Heart left ventricle (tissue), 16 donors: ENCODE data around the gene GRIFIN. TPM values are rescaled to one million over a fixed set of nuclear protein-coding genes. Genes with fewer than 3 reads are reported as not detected.

Source experiments
- ATAC-seq, 4 donors: fragments of 200-7000 bp; cut with Tn5 transposase; one replicate each; pipeline ENCODE4 v1.9.1; 2020 to 2022; ENCODE audit warnings: moderate library complexity in 4 of 4, mild to moderate bottlenecking in 3 of 4, moderate number of reproducible peaks in 1 of 4
- DNase-seq, 5 donors: peaks; one replicate each; pipeline ENCODE4 v3.0.0-alpha.2; 2020
- H3K27ac ChIP-seq, 12 donors: fragments of 200-600 bp; sonication (generic) in 4 of 12; one replicate each; pipeline versions ENCODE4 v1.5.0 to v1.8.0; 2016 to 2022; ENCODE audit warnings: mild to moderate bottlenecking in 2 of 12
- H3K27me3 ChIP-seq, 9 donors: fragments of 200-600 bp; sonication (generic) in 2 of 9; one replicate each; pipeline versions ENCODE4 v1.5.1 to v1.8.0; 2016 to 2022; ENCODE audit warnings: mild to moderate bottlenecking in 3 of 9
- H3K36me3 ChIP-seq, 9 donors: fragments of 200-600 bp; sonication (generic) in 2 of 9; one replicate each; pipeline versions ENCODE4 v1.5.0 to v1.8.0; 2018 to 2022; ENCODE audit warnings: mild to moderate bottlenecking in 2 of 9
- H3K4me1 ChIP-seq, 12 donors: fragments of 200-600 bp; sonication (generic) in 4 of 12; one replicate each; pipeline versions ENCODE4 v1.5.0 to v1.8.0; 2016 to 2022; ENCODE audit warnings: mild to moderate bottlenecking in 3 of 12
- H3K4me3 ChIP-seq, 12 donors: fragments of 200-600 bp; sonication (generic) in 4 of 12; one replicate each; pipeline versions ENCODE4 v1.5.0 to v1.8.0; 2017 to 2022; ENCODE audit warnings: mild to moderate bottlenecking in 9 of 12, moderate library complexity in 4 of 12
- H3K9me3 ChIP-seq, 12 donors: fragments of 200-600 bp; sonication (generic) in 4 of 12; one replicate each; pipeline versions ENCODE4 v1.5.0 to v1.8.0; 2016 to 2022; ENCODE audit warnings: mild to moderate bottlenecking in 1 of 12
- POLR2A ChIP-seq, 2 donors: fragments of 450-650 bp; IDR thresholded peaks; one replicate each; pipeline ENCODE4 v1.6.1; 2017; ENCODE audit warnings: antibody characterized with exemption in 2 of 2, mild to moderate bottlenecking in 2 of 2, moderate library complexity in 2 of 2
- WGBS, 4 donors: extraction: QIAGEN DNeasy Blood & Tissue Kit in 2 of 4; methylation state at CpG; one replicate each; pipeline versions ENCODE4 v1.1.5 to v1.1.7; 2013 to 2018; 5-methylcytosine and 5-hydroxymethylcytosine counted together
- intact Hi-C, 10 donors: fragments of 100-400 bp; cut with DNase I; formaldehyde crosslinking; loops; one replicate each; pipeline versions ENCODE4 v1.11.1 to v1.14.2; 2022
- polyA plus RNA-seq, 2 donors: library from polyadenylated mRNA; stranded (reverse); fragments of 200-250 nt; gene quantifications; one replicate each; pipeline ENCODE4 v1.2.3, GENCODE V29; 2013
- total RNA-seq, 9 donors: library from RNA; depleted of rRNA in 2 of 9; stranded (reverse); fragments of >200 nt in 2 of 9; fragmentation: NEBNext Ultra II Directional in 3 of 9; extraction: Animal tissue kit (Norgen Biotek cat#: 25700) in 3 of 9; gene quantifications; one replicate each; pipeline versions ENCODE4 v1.1.0 to v1.2.4, GENCODE V29; 2016 to 2023
- TF ChIP-seq, protein P1 (sequence below), 12 donors: fragments of 200-600 bp; sonication (generic) in 4 of 12; IDR thresholded peaks; one replicate each; pipeline versions ENCODE4 v1.5.0 to v1.8.0; 2018 to 2022; ENCODE audit warnings: antibody characterized with exemption in 12 of 12, mild to moderate bottlenecking in 5 of 12
- donor health status: ischemic (EF 13 %, LVEDD 7.1; RV severe dilation, severe dysfunction).
- donor health status: healthy with polysubstance abuse.
- donor health status: DM: no; HTN: yes; CAD: no.
- donor health status: DM: no; HTN: no; CAD: no.
- donor health status: ischemic (EF 25% LVEDD 6.9; RV normal size, moderate dysfunction).
- donor health status: ischemic (EF 25% LVEDD 5.7; RV mildly dilated, moderate dysfunction).
- donor health status: healthy.
- donor health status: DM: yes; HTN: yes; CAD: no.
- donor health status: ischemic (EF 35%, LVEDD 5.7; RV mildly dilated, moderate dysfunction).
- donor health status: nonischemic (EF 11% LVEDD 7.7; RV severe dilation, severe dysfunction).
- donor health status: DM: yes; HTN: yes; CAD: no.
- donor health status: PGD.
- donor health status: ischemic (EF 29% LVEDD 5.4; RV normal size, mild dysfunction).
- donor health status: nonischemic (EF 23%, LVEDD 6.1; RV moderate dilation, normal function).

The GRIFIN gene
- total and polyA plus RNA-seq, 11 donors: not detected

DNA sequence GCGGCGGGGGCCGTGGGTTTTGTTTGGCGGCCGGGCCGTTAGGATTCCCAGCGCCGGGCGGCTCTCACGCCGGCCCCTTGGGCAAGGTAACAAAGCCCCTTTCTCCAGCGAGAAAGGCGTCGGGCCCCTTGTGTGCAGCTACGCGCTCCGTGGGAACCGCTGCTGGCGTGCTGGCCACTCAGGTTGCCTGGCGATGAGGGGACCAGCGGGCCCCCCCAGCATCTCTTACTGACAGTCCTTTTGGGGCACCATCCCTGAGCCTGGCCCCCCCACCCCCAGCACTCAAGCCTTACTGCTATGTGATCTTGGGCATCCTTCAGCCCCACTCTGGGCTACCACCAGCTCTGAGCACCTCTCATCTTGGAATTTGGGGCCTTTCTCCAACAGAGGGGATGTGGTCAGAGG is 45.1 kb upstream of the GRIFIN start:
- intact Hi-C loops: loop anchor here in 6 of 10 donors (5.0 kb wide), 5 partner anchors 34 to 111 kb away; partner anchors contain the start of genes GRIFIN (in 2 of the 6), BRAT1 (in 1 of the 6), IQCE (in 1 of the 6) and TTYH3 (in 1 of the 6)
- peaks cover 5 to 80% (median 52%) of the 10 kb centered on the region in 12 donors for H3K4me1 ChIP-seq
- no peak for ATAC-seq
- H3K36me3 ChIP-seq: peaks cover 0 to 23% (median 13%) of the 10 kb centered on the region in 9 donors
- H3K27ac ChIP-seq: peak overlapping the region in 11 of 12 donors; percentile 24 to 84 (median 68)
- no peak for DNase-seq
- H3K9me3 ChIP-seq: no peaks in the 10 kb centered on the region
- WGBS, 4 donors: 17 to 49% (median 17%) methylated on average over 3 to 21 of the region's 21 CpGs
- H3K27me3 ChIP-seq: peaks cover 0 to 38% (median 0%) of the 10 kb centered on the region in 9 donors
- peak overlapping the region; percentile 31 to 94 (median 71) for H3K4me3 ChIP-seq
- TF ChIP-seq, protein P1, sequence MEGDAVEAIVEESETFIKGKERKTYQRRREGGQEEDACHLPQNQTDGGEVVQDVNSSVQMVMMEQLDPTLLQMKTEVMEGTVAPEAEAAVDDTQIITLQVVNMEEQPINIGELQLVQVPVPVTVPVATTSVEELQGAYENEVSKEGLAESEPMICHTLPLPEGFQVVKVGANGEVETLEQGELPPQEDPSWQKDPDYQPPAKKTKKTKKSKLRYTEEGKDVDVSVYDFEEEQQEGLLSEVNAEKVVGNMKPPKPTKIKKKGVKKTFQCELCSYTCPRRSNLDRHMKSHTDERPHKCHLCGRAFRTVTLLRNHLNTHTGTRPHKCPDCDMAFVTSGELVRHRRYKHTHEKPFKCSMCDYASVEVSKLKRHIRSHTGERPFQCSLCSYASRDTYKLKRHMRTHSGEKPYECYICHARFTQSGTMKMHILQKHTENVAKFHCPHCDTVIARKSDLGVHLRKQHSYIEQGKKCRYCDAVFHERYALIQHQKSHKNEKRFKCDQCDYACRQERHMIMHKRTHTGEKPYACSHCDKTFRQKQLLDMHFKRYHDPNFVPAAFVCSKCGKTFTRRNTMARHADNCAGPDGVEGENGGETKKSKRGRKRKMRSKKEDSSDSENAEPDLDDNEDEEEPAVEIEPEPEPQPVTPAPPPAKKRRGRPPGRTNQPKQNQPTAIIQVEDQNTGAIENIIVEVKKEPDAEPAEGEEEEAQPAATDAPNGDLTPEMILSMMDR (IDR thresholded peaks at IDR 0.05): no peak
- TF ChIP-seq POLR2A (IDR thresholded peaks at IDR 0.05): no peak

DNA sequence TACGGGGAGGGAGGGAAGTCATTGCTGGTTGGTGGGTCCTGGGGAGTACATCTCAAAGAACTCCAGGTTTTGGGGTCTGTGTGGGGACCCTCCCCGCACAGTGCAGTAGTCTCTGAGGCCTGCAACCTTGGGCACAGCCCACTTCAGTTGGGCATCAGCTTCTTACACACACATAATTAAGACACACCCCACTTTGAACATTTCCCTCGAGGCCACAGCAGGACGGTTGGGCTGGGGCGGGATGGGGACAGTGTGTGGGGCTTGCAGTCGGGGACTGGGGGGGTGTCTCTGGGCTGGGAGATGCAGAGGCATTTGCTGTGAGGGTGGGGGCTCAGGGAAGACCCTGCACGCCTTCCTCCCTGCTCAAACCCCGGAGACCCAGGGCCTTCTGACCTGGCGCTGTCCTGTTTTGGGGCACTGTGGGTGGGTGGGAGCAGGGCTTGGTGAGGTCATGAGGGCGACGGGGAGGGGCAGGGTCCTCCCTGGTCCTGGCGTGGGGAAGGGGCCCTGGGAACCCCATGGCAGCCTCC is 44.6 kb upstream of the GRIFIN start:
- WGBS, 4 donors: 8 to 32% (median 21%) methylated on average over 8 to 12 of the region's 12 CpGs
- Histone ChIP-seq H3K9me3 (no peaks in the 10 kb centered on the region), H3K27ac (peak overlapping the region in 9 of 12 donors; percentile 43 to 84 (median 73)), H3K36me3 (peaks cover 0 to 18% (median 9%) of the 10 kb centered on the region in 9 donors), H3K4me1 (peaks cover 5 to 75% (median 50%) of the 10 kb centered on the region in 12 donors), H3K27me3 (peaks cover 0 to 38% (median 0%) of the 10 kb centered on the region in 9 donors), H3K4me3 (peak overlapping the region; percentile 31 to 94 (median 71))
- DNase-seq: no peak
- TF ChIP-seq, protein P1 (IDR thresholded peaks at IDR 0.05): no peak
- TF ChIP-seq POLR2A (IDR thresholded peaks at IDR 0.05): no peak
- no peak for ATAC-seq
- intact Hi-C loops: loop anchor here in 6 of 10 donors (5.0 kb wide), 5 partner anchors 34 to 111 kb away; partner anchors contain the start of genes GRIFIN (in 2 of the 6), BRAT1 (in 1 of the 6), IQCE (in 1 of the 6) and TTYH3 (in 1 of the 6)

DNA sequence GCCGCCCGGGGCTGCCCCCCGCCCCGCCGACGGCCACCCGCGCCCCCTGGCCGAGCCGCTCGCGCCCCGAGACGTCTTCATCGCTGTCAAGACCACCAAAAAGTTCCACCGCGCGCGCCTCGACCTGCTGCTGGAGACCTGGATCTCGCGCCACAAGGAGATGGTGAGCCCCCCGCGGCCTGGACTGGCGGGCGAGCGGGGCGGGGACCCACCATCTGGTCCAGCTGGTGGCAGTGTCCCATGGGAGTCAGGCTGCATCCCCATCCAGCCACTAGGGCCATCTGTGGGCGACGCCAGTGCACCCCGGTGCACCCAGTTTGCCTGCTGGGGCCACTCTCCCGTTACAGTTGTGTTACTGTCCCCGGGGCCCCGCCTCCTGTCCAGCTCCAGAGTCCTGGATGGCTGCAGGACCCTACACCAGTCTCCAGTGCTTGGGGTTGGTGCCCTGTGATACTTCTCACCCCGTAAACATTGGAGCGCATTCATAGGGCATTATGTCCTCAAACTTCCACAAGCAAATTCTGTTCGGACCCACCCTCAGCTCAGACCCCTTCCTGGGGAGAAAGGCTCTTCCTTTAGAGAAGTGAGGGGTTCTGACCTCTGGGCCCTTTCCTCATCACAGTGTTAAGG is 44.0 kb upstream of the GRIFIN start:
- Histone ChIP-seq H3K4me1 (peaks cover 5 to 69% (median 47%) of the 10 kb centered on the region in 12 donors), H3K9me3 (no peaks in the 10 kb centered on the region), H3K36me3 (peaks cover 0 to 12% (median 3%) of the 10 kb centered on the region in 9 donors), H3K27ac (peak overlapping the region in 7 of 12 donors; percentile 39 to 84 (median 73)), H3K27me3 (peaks cover 0 to 38% (median 0%) of the 10 kb centered on the region in 9 donors), H3K4me3 (peak overlapping the region; percentile 31 to 94 (median 71))
- TF ChIP-seq, protein P1 (IDR thresholded peaks at IDR 0.05): no peak
- no peak for DNase-seq
- intact Hi-C loops: loop anchor here in 6 of 10 donors (5.0 kb wide), 5 partner anchors 33 to 112 kb away; partner anchors contain the start of genes GRIFIN (in 2 of the 6), BRAT1 (in 1 of the 6), IQCE (in 1 of the 6) and TTYH3 (in 1 of the 6)
- ATAC-seq: no peak
- 0 to 4% (median 3%) methylated on average over 6 to 37 of the region's 37 CpGs for WGBS, 4 donors
